ENCODE data around the gene CHST1.

DNA sequence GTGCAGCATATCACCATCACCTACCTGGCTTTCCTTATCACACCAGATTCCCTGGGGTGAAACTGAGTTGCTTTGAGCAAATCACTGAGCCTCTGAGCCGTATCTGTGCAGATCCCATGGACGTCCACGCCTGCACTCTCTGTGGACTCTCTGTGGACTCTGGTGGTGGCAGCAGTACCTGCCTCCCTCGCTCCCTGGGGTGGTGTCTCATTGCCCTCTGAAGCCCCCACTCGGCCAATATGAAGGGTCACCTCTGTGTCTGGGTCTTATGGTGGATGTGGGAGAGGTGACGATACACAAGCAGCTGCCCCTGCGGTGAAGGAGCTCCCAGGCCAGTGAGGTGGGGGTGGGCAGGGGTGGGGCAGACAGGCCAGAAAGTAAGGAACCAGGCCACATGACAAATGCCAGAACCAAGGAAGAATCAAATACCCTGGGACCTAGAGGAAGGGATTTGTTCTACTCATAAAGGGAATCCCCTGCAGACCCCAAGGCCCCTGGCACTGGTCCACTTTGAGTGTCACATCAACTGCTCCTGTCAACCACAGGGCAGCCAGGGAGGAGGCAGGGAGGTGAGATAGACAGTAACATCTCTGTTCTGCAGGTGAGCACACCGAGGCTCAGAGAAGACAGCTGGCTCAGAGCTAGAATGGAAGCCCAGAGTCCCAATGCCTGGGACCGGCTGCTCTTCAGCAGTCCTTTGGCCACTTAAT lies 9.2 kb upstream of the CHST1 start:
- TF ChIP-seq, protein P1, sequence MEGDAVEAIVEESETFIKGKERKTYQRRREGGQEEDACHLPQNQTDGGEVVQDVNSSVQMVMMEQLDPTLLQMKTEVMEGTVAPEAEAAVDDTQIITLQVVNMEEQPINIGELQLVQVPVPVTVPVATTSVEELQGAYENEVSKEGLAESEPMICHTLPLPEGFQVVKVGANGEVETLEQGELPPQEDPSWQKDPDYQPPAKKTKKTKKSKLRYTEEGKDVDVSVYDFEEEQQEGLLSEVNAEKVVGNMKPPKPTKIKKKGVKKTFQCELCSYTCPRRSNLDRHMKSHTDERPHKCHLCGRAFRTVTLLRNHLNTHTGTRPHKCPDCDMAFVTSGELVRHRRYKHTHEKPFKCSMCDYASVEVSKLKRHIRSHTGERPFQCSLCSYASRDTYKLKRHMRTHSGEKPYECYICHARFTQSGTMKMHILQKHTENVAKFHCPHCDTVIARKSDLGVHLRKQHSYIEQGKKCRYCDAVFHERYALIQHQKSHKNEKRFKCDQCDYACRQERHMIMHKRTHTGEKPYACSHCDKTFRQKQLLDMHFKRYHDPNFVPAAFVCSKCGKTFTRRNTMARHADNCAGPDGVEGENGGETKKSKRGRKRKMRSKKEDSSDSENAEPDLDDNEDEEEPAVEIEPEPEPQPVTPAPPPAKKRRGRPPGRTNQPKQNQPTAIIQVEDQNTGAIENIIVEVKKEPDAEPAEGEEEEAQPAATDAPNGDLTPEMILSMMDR (IDR thresholded peaks at IDR 0.05; ENCODE audit: extremely low read depth in 1 of 2, insufficient read depth in 1 of 2, low read depth in 1 of 2, low read length in 2 of 2), result no peak
- TF ChIP-seq POLR2A (IDR thresholded peaks at IDR 0.05; ENCODE audit: low read depth, low read length) (no peak), POLR2AphosphoS5 (IDR thresholded peaks at IDR 0.05; ENCODE audit: insufficient read depth, low read depth, low read length) (no peak), FOS (IDR thresholded peaks at IDR 0.05; ENCODE audit: borderline replicate concordance, insufficient read depth, low read length) (no peak), JUN (IDR thresholded peaks at IDR 0.05; ENCODE audit: borderline replicate concordance, insufficient read depth, insufficient read length, low read depth) (no peak)
- TF ChIP-seq, protein P2, sequence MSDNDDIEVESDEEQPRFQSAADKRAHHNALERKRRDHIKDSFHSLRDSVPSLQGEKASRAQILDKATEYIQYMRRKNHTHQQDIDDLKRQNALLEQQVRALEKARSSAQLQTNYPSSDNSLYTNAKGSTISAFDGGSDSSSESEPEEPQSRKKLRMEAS (IDR thresholded peaks at IDR 0.05; ENCODE audit: insufficient read depth, insufficient read length), result no peak

All from endothelial cell of umbilical vein (primary cell).